SIG-M5 treated with dmso at 0.1 percent for 504 hours (cell line): ENCODE measurements around the gene RRBP1.

Source experiments
- DNase-seq: peaks from one replicate; lab custom pipeline; 2025; ENCODE audit not compliant: unreplicated experiment; lab: John Stamatoyannopoulos, UW

Gene RRBP1

DNA sequence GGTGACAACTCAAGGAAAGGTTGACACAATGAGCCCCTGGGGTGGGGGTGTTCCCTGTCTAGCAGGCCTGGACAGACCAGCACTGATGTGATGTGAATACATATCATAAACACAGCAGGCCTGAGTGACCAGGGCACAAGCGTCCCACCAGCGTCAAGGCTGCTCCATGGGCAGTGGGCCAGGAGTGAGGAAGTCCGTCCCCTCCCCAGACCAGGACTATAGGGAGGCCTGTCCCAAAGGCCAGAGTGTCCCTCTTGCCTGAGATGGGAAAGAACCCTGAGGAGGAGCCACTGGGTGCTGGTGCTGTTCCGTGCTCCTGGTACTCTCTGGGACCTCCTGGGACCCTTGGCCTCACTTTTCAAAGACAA, 44.6 kb downstream of the RRBP1 start:
- no peak for DNase-seq

DNA sequence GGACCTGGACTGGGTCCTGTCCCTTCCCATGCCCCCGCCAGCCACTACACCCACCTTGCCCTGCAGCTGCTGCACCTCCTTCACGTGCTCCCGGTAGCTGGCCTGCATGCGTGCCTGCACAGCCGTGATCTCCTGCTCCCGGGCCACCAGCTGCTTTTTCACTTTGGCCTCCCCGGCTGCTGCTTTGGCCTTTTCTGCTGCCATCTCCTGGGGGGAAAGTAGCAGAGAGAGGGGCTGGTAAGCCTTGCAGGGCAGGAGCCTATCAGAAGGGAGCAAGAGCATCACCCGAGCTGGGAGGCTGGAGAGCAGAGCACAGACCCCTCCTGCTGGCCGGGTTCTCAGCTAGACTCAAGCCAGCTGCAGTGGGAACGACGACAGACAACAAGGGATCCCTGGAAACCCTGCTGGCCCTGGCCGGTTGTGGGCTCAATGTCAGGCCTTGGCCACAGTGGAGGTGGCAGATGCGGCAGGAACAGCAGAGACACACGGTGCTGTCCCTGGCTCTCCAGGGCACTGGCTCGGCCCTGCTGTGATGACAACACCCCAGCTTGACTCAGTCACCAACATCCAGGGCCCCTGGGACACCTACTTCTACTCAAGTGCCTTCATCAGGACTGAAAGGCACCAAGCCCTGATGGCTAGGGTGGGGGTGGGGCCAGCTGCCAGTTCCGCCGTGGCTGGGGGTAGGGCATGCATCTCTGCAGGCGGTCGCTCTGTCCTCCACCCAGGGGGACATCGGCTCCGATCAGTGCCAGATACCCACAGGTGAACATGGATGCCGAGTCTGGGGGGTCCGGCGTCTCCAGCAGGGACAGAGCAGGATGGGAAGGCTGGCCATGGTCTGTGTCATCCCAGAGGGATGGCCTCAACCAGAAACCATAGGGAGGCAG, 45.3 kb downstream of the RRBP1 start:
- DNase-seq: no peak

DNA sequence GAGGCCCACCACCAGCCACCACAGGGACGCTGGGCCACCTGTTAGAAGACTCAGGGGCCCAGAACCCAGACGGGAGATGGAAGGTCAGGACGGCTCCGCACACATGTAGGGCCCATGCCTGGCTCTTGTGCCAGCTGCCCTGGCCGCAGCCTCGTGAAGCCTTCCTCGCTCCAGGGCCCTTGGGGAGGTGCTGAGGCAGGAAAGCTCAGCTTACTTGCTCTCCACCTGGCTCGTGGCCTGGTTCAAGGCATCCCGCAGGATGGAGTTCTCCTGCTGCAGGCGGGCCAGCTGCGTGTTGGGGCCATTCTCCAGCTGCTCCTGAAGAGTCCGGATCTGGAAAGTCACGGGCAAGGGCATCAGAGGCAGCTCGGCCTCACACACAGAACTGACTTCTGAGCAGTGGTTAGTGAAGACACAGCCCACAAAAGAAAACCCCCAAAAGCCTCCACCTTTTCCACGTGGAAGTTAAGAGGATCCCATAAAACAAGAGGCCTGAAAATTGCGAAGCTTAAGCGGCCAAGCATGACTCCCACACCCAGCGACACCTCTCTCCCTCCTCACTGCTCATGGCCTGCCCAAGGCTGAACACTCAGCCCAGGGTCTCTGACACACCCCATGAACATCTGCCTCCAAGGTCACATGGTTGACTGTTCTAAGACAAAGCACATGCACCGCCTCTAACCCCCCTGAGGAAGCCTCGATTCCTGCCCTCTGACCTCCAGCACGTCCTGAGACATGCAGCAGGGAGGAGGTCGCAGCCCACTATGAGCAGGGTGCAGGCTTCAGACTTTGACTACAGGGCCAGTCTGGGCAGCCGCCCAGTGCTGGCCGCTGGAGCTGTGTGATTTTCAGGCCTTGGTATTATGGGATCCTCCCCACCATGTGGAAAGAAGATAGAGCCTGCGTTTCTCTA, 46.5 kb downstream of the RRBP1 start:
- no peak for DNase-seq

GRCh38 chr20:17634661-17635331, 47.2 kb downstream of the RRBP1 start:
- no peak for DNase-seq

DNA sequence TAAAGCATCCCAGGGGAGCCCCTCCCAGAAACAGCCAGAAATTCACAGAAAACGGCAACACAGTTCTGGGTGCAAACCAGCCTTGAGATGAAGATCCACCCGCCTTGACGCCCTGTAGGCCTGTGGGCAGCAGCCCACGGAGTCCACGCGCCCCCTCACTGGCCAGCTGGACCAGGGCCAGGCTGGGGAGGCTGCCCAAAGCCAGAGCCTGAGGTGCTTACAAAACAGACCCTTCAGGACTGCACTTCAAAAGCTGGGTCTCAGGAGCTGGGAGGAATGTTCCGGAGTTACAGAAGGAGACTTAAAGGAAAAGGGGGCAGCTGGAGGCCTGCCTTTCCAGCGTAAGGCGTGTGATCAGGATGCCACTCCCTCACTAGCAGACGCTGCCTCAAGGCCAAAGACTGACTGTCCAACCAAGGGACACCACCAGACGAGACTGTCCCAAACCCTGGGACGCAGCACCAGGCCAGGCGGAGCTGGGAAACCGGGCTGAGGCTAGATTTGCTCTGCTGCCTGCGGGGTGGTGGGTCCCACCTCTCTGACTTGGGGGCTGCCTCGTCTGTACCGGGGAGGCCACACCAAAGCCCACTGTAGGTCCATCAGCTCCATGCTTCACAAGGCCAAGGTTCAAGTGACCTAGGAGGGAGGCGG, 48.1 kb downstream of the RRBP1 start:
- DNase-seq: no peak

DNA sequence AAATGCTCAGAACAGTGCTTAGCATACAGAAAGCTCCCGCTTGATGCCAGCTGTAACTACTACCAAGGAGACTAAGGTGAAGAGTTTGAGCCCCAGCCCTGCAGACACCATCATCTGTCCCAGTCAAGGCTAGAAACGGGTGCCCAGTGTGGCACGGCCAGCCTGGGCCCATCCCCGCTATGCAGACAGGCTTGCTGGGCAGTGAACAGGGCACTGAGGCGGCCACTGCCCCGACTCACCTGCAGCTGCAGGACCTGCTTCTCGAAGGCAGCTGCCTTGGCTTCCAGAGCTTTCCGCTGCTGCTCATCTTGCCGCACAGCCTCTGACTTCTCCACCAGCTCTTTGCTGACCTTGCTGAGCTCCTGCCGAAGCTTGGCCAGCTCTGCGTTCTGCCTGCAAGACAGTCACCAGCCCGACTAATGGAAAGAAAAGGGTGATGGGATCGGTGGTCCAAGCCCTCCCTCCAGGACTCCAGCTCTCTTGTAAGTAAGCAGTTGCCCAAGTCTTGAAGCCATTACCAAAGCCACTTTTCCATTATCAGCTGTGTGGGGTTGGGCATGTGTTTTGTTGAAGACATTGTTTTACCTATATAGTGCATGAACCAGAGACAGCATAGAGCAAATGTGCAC, 48.7 kb downstream of the RRBP1 start:
- DNase-seq: no peak

GRCh38 chr20:17631576-17632319, 50.3 kb downstream of the RRBP1 start:
- DNase-seq: no peak

GRCh38 chr20:17630806-17631195, 51.2 kb downstream of the RRBP1 start:
- no peak for DNase-seq

DNA sequence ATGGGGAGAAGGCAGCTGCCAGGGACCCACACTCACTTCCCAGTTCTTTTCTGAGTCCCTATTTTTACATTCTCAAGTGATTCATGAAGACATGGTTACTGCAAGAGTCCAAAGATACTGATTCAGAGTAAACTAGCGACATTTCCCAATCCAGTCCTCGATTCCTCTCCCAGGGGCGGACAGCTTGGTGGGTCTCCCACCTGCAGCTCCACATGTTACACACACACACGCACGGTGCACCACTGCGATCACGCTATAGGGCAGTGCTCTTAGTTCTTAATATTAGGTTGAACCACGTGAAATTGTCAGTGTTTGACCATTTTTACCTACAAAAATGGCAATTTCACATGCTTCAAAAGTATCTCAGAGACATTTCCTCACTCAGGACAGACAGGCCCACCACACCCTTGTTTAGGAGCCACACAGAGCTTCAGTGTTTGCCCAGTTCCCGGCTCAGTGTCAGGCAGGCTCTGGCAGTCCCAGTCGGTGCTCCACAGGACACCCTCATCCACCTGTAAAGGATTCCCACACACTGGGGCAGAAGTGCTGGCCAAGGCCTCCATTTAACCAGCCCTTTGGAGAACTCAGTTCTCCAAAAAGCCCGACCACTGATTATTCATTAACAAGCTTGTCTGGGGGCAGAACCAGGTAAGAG, 51.8 kb downstream of the RRBP1 start:
- no peak for DNase-seq

- no peak for DNase-seq
Measured at GRCh38 chr20:17629678-17630089, 52.4 kb downstream of the RRBP1 start.

- DNase-seq: no peak
Measured at GRCh38 chr20:17629025-17629424, 53.0 kb downstream of the RRBP1 start.

DNA sequence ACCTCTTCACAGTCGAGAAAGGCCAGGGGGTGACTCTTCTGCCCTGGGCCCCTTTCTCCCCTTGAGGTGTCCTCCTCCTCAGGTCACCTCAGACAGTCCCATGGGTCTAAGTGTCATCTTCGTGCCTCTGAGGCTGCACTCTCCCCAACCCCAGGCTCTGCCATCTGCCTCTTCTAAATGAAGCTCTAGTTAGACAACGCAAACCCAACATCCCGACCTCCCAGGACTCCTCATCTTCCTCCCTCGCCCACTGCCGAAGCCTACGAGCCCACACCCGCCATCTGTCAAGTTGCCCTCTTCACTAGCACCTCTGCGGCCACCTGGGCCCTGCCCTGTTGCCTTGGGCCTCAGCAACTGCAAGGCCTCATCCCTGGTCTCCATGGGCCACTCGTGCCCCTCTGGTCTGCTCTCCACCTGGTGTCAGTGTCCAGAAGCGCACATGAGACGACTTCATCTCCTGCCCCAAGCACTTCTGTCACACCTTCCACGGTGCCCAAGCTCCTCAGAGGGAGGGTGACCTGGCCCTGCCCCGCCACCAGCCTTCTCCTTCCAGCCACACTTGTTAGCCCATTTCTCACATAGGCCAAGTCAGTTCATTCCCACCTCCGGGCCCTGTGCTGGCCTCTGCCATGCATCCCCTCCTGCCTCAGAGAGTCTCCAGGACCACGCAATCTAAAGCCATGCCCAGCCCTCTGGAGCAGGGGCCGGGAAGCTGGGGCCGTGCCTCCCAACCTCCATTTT, 53.8 kb downstream of the RRBP1 start:
- DNase-seq: no peak

GRCh38 chr20:17627101-17627955, 54.7 kb downstream of the RRBP1 start:
- no peak for DNase-seq

- no peak for DNase-seq
Measured at GRCh38 chr20:17626217-17627007, 55.6 kb downstream of the RRBP1 start.

GRCh38 chr20:17625246-17626051, 56.6 kb downstream of the RRBP1 start:
- DNase-seq: no peak
